Ovary (tissue), 9 donors: ENCODE measurements around the gene OR10V1. TPM values are rescaled to one million over a fixed set of nuclear protein-coding genes. Genes with fewer than 3 reads are reported as not detected.

Experiments
- DNase-seq, 5 donors: peaks; one replicate each; pipeline ENCODE4 v3.0.0-alpha.2; 2019 to 2020
- H3K27ac ChIP-seq, 2 donors: fragments of 200-600 bp; one replicate each; pipeline versions ENCODE4 v1.5.1 to v1.8.0; 2019 to 2022
- H3K27me3 ChIP-seq: fragments of 200-600 bp; one replicate; pipeline ENCODE4 v1.8.0; 2022
- H3K36me3 ChIP-seq: fragments of 200-600 bp; sonication (generic); one replicate; pipeline ENCODE4 v1.5.1; 2019
- H3K4me1 ChIP-seq: one replicate; pipeline ENCODE4 v1.8.1; 2013; ENCODE audit warnings: mild to moderate bottlenecking, moderate library complexity; ENCODE audit not compliant: insufficient read depth
- H3K4me3 ChIP-seq: fragments of 200-600 bp; sonication (generic); one replicate; pipeline ENCODE4 v1.5.1; 2017
- H3K9me3 ChIP-seq, 2 donors: fragments of 200-600 bp in 1 of 2; sonication (generic) in 1 of 2; one replicate each; pipeline versions ENCODE4 v1.5.1 to v1.8.1; 2013 to 2019; ENCODE audit warnings: mild to moderate bottlenecking in 1 of 2, moderate library complexity in 1 of 2
- EP300 ChIP-seq: sonication (generic); formaldehyde crosslinking; IDR thresholded peaks from one replicate; pipeline ENCODE4 v1.6.1; 2017; ENCODE audit warnings: antibody characterized with exemption
- POLR2A ChIP-seq: fragments of 450-650 bp; IDR thresholded peaks from one replicate; pipeline ENCODE4 v1.6.1; 2017; ENCODE audit warnings: antibody characterized with exemption, mild to moderate bottlenecking, moderate library complexity
- WGBS, 3 donors: extraction: QIAGEN DNeasy Blood & Tissue Kit in 1 of 3; methylation state at CpG; one replicate each; pipeline versions ENCODE4 v1.1.5 to v1.1.7; 2013 to 2017; 5-methylcytosine and 5-hydroxymethylcytosine counted together
- intact Hi-C, 4 donors: fragments of 100-400 bp; cut with DNase I; formaldehyde crosslinking; loops; one replicate each; pipeline versions ENCODE4 v1.11.0 to v1.15.1; 2022 to 2023
- polyA plus RNA-seq, 2 donors: library from polyadenylated mRNA; stranded (reverse); fragments of 200-250 nt in 1 of 2; fragments of 350-450 nt in 1 of 2; fragmentation: Illumina TruSeq in 1 of 2; extraction: RNeasy Lipid Tissue Mini Kit (QIAGEN cat#74804) in 1 of 2; gene quantifications; one replicate each; pipeline ENCODE4 v1.2.3, GENCODE V29; 2013 to 2014
- total RNA-seq, 7 donors: library from RNA; depleted of rRNA in 2 of 7; stranded (reverse); fragments of >200 nt in 2 of 7; fragmentation: NEBNext Ultra II Directional in 3 of 7; extraction: Animal tissue kit (Norgen Biotek cat#: 25700) in 3 of 7; gene quantifications; one replicate each; pipeline versions ENCODE4 v1.1.0 to v1.2.4, GENCODE V29; 2016 to 2023
- TF ChIP-seq, protein P1 (sequence below), 3 donors: fragments of 450-650 bp in 2 of 3; fragments of 200-600 bp in 1 of 3; IDR thresholded peaks; one replicate each; pipeline versions ENCODE4 v1.5.1 to v1.8.0; 2016 to 2022; ENCODE audit warnings: antibody characterized with exemption in 3 of 3, mild to moderate bottlenecking in 1 of 3
- donor health status: DM: no; HTN: no; CAD: no; lungs with moderate emphysema.
- donor health status: DM: no; HTN: no; CAD: no.
- donor health status: Bipolar disorder and iron deficiency.
- donor health status: DM: yes; HTN: yes; CAD: no.
- donor health status: DM: no; HTN: no; CAD: no.
- donor health status: DM: yes; HTN: yes; CAD: no.

Gene OR10V1
- total and polyA plus RNA-seq, 9 donors = not detected

DNA sequence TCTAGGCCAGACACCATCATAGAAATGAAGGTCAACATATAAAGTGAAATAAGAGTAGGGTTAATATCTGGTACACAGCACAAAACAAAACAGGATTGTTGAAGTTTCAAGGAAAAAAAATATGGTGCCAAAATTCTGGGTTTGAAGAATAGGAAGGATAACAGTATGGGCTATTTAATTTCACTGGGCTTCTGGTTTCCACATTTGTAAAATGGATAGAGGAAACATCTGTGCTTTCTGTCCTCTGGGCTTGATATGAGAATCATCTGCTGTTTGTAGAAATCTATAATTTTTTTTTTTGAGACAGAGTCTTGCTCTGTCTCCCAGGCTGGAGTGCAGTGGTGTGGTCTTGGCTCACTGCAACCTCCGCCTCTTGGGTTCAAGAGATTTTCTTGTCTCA is 13.8 kb upstream of the OR10V1 start:
- TF ChIP-seq EP300 (no peak), POLR2A (no peak)
- TF ChIP-seq, protein P1, sequence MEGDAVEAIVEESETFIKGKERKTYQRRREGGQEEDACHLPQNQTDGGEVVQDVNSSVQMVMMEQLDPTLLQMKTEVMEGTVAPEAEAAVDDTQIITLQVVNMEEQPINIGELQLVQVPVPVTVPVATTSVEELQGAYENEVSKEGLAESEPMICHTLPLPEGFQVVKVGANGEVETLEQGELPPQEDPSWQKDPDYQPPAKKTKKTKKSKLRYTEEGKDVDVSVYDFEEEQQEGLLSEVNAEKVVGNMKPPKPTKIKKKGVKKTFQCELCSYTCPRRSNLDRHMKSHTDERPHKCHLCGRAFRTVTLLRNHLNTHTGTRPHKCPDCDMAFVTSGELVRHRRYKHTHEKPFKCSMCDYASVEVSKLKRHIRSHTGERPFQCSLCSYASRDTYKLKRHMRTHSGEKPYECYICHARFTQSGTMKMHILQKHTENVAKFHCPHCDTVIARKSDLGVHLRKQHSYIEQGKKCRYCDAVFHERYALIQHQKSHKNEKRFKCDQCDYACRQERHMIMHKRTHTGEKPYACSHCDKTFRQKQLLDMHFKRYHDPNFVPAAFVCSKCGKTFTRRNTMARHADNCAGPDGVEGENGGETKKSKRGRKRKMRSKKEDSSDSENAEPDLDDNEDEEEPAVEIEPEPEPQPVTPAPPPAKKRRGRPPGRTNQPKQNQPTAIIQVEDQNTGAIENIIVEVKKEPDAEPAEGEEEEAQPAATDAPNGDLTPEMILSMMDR (IDR thresholded peaks at IDR 0.05) = no peak
- 86 to 94% (median 93%) methylated on average over 1 of the region's 1 CpG for WGBS, 3 donors

GRCh38 chr11:59724066-59724465 is 10.4 kb upstream of the OR10V1 start:
- H3K36me3 ChIP-seq = no peaks in the 10 kb centered on the region
- intact Hi-C loops = no loop called here
- H3K4me3 ChIP-seq = no peak overlapping the region
- WGBS, 3 donors = 65 to 87% (median 79%) methylated on average over 3 of the region's 3 CpGs
- no peak for TF ChIP-seq EP300
- TF ChIP-seq POLR2A = no peak
- TF ChIP-seq, protein P1 (IDR thresholded peaks at IDR 0.05) = no peak
- no peaks in the 10 kb centered on the region for H3K9me3 ChIP-seq
- DNase-seq = no peak
- H3K27me3 ChIP-seq = no peaks in the 10 kb centered on the region
- no peaks in the 10 kb centered on the region for H3K4me1 ChIP-seq
- H3K27ac ChIP-seq = no peak overlapping the region

More for the DNA sequence above, 13.8 kb upstream of the OR10V1 start:
- Histone ChIP-seq H3K4me3 (no peak overlapping the region), H3K9me3 (no peaks in the 10 kb centered on the region), H3K27ac (no peak overlapping the region), H3K27me3 (no peaks in the 10 kb centered on the region), H3K4me1 (no peaks in the 10 kb centered on the region), H3K36me3 (no peaks in the 10 kb centered on the region)
- no peak for DNase-seq
- intact Hi-C loops = no loop called here

GRCh38 chr11:59719556-59719955 is 5.9 kb upstream of the OR10V1 start:
- no peaks in the 10 kb centered on the region for H3K4me1 ChIP-seq
- H3K9me3 ChIP-seq = no peaks in the 10 kb centered on the region
- H3K36me3 ChIP-seq = no peaks in the 10 kb centered on the region
- H3K27ac ChIP-seq = no peak overlapping the region
- TF ChIP-seq EP300 (no peak), POLR2A (no peak)
- TF ChIP-seq, protein P1 (IDR thresholded peaks at IDR 0.05) = no peak
- H3K4me3 ChIP-seq = no peak overlapping the region
- H3K27me3 ChIP-seq = no peaks in the 10 kb centered on the region
- intact Hi-C loops = no loop called here
- 56 to 79% (median 61%) methylated on average over 2 of the region's 2 CpGs for WGBS, 3 donors
- DNase-seq = no peak

- Histone ChIP-seq H3K27ac (no peak overlapping the region), H3K36me3 (no peaks in the 10 kb centered on the region), H3K4me1 (no peaks in the 10 kb centered on the region), H3K4me3 (no peak overlapping the region), H3K27me3 (no peaks in the 10 kb centered on the region), H3K9me3 (no peaks in the 10 kb centered on the region)
- 34 to 42% (median 39%) methylated on average over 3 of the region's 3 CpGs for WGBS, 3 donors
- no peak for TF ChIP-seq EP300
- TF ChIP-seq, protein P1 (IDR thresholded peaks at IDR 0.05) = no peak
- no peak for DNase-seq
- intact Hi-C loops = no loop called here
Measured at GRCh38 chr11:59716051-59716450, 2.4 kb upstream of the OR10V1 start.
